Vagina (tissue), 2 donors: Measurements from ENCODE around the gene MAP2K5. TPM values are rescaled to one million over a fixed set of nuclear protein-coding genes. Genes with fewer than 3 reads are reported as not detected.

ENCODE experiments used
- DNase-seq, 2 donors: peaks; one replicate each; pipeline ENCODE4 v3.0.0-alpha.2; 2017; ENCODE audit errors: extremely low spot score in 2 of 2
- H3K27ac ChIP-seq: fragments of 200-600 bp; sonication (generic); one replicate; pipeline ENCODE4 v1.5.1; 2019
- H3K27me3 ChIP-seq: fragments of 200-600 bp; sonication (generic); one replicate; pipeline ENCODE4 v1.5.1; 2019
- H3K36me3 ChIP-seq, 2 donors: fragments of 200-600 bp; sonication (generic); one replicate each; pipeline ENCODE4 v1.5.1; 2017 to 2019
- H3K4me1 ChIP-seq: fragments of 200-600 bp; sonication (generic); one replicate; pipeline ENCODE4 v1.5.1; 2019
- H3K4me3 ChIP-seq, 2 donors: fragments of 200-600 bp; sonication (generic); 1 replicate in 1 of 2; 2 replicates in 1 of 2; pipeline ENCODE4 v1.5.1; 2016 to 2019
- H3K9me3 ChIP-seq: fragments of 200-600 bp; sonication (generic); one replicate; pipeline ENCODE4 v1.5.1; 2019
- POLR2A ChIP-seq, 2 donors: fragments of 450-650 bp; IDR thresholded peaks; one replicate each; pipeline ENCODE4 v1.6.1; 2017; ENCODE audit warnings: antibody characterized with exemption in 2 of 2, mild to moderate bottlenecking in 2 of 2, moderate library complexity in 2 of 2
- POLR2AphosphoS5 ChIP-seq, 2 donors: sonication (generic); formaldehyde crosslinking; IDR thresholded peaks; one replicate each; pipeline ENCODE4 v1.9.0; 2017; ENCODE audit warnings: antibody characterized with exemption in 2 of 2, mild to moderate bottlenecking in 2 of 2, low read depth in 1 of 2; ENCODE audit not compliant: insufficient read depth in 1 of 2
- intact Hi-C: fragments of 100-400 bp; cut with DNase I; formaldehyde crosslinking; loops from one replicate; pipeline ENCODE4 v1.15.1; 2023
- total RNA-seq: library from RNA; depleted of rRNA; stranded (reverse); fragments of >200 nt; gene quantifications from one replicate; pipeline ENCODE4 v1.2.3, GENCODE V29; 2016
- TF ChIP-seq, protein P1 (sequence below), 3 experiments: fragments of 450-650 bp in 2 of 3; fragments of 200-600 bp in 1 of 3; sonication (generic) in 1 of 3; IDR thresholded peaks; one replicate each; pipeline ENCODE4 v1.5.1; 2017 to 2019; ENCODE audit warnings: antibody characterized with exemption in 3 of 3, mild to moderate bottlenecking in 2 of 3, moderate library complexity in 2 of 3

The MAP2K5 gene
- total RNA-seq, 1 donor from 2014 or later, result 13.5 TPM

DNA sequence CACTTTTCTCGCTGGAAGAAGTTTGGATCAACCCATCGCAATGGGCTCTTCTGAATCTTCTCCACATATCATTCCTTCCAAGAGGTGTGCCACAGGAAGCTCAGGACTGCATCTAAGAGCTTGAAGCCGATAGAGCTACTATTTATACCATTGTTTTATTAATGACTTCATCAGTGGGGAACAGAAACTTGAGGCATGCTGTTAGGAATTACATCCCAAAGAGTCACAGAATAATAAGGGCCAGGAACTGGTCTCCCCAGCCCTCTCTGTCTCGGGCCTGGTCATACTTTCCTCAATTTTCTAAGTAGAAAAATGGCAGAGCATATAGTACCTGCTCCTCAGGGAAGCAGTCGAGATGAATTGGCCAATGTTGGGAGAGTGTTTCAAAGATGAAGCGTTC is 38.4 kb upstream of the MAP2K5 start:
- no peaks in the 10 kb centered on the region for H3K27me3 ChIP-seq
- DNase-seq, result no peak
- intact Hi-C loops, result no loop called here
- no peaks in the 10 kb centered on the region for H3K4me1 ChIP-seq
- TF ChIP-seq POLR2AphosphoS5 (IDR thresholded peaks at IDR 0.05; ENCODE audit: insufficient read depth in 1 of 2, low read depth in 1 of 2) (no peak), POLR2A (IDR thresholded peaks at IDR 0.05) (no peak)
- TF ChIP-seq, protein P1, sequence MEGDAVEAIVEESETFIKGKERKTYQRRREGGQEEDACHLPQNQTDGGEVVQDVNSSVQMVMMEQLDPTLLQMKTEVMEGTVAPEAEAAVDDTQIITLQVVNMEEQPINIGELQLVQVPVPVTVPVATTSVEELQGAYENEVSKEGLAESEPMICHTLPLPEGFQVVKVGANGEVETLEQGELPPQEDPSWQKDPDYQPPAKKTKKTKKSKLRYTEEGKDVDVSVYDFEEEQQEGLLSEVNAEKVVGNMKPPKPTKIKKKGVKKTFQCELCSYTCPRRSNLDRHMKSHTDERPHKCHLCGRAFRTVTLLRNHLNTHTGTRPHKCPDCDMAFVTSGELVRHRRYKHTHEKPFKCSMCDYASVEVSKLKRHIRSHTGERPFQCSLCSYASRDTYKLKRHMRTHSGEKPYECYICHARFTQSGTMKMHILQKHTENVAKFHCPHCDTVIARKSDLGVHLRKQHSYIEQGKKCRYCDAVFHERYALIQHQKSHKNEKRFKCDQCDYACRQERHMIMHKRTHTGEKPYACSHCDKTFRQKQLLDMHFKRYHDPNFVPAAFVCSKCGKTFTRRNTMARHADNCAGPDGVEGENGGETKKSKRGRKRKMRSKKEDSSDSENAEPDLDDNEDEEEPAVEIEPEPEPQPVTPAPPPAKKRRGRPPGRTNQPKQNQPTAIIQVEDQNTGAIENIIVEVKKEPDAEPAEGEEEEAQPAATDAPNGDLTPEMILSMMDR (IDR thresholded peaks at IDR 0.05), result no peak
- no peak overlapping the region for H3K4me3 ChIP-seq
- H3K36me3 ChIP-seq, result no peaks in the 10 kb centered on the region
- H3K9me3 ChIP-seq, result no peaks in the 10 kb centered on the region
- no peak overlapping the region for H3K27ac ChIP-seq

DNA sequence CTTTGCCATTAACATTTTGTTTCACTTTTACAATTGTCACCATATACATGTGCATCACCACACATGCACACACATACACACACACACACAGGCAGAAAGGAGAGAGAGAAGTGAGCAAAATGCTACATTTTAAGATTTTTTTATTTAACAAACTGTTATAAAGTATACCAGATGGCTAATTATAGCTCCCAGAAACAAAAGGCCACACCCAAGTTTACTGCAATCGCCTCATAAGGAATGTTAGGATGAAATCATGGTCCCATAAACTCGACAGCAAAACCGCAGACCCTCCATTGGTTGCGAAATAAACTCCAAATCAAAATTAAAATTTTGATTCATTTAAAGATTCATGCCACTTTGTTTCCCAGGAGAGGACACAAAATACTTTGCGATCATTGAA is 37.7 kb upstream of the MAP2K5 start:
- Histone ChIP-seq H3K36me3 (no peaks in the 10 kb centered on the region), H3K27me3 (no peaks in the 10 kb centered on the region), H3K4me3 (no peak overlapping the region), H3K27ac (peak overlapping the region; percentile 31), H3K9me3 (no peaks in the 10 kb centered on the region), H3K4me1 (no peaks in the 10 kb centered on the region)
- DNase-seq, result no peak
- intact Hi-C loops, result no loop called here
- TF ChIP-seq, protein P1 (IDR thresholded peaks at IDR 0.05), result no peak
- TF ChIP-seq POLR2A (IDR thresholded peaks at IDR 0.05) (no peak), POLR2AphosphoS5 (IDR thresholded peaks at IDR 0.05; ENCODE audit: insufficient read depth in 1 of 2, low read depth in 1 of 2) (no peak)

DNA sequence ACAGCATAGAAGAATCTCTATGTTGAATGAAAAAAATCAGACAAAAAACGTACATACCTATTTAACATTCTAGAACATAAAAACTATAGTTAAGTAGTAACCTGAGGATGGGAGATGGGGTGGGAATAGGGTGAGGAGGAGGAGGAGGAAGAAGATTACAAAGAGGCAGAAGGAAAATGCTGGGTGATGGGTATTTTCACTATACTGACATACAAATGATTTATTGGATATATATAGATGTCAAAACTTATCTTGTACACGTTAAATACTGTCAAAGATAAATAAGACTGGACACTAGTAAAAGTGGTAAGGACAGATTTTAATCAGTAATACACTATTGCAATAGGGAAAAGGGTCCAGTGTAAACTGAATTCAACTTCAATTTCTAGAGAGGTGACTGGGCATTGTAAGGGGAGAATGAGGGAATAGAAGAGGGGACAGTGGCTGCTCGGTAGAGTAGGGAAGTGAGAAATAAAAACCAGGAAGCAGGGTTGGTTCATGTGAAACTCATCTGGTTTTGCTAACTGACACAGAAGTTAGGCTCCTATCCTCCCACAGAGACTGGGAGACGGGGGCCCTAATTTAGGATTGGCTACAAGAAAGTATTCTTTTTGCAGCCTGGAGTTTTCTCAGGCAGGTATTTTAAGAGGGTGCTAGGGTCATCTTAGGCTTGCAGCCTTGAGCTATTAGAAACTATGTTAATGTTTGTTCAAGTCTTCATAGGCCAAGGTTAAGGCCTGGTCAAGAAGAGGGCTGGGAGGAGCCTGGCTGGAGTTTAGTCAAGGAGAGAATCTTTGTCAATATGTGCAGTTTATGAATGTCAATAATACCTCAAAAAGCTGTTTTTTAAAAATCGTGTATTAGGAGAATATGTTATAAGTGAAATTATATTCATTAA is 36.6 kb upstream of the MAP2K5 start:
- TF ChIP-seq, protein P1 (IDR thresholded peaks at IDR 0.05), result no peak
- TF ChIP-seq POLR2AphosphoS5 (IDR thresholded peaks at IDR 0.05; ENCODE audit: insufficient read depth in 1 of 2, low read depth in 1 of 2) (no peak), POLR2A (IDR thresholded peaks at IDR 0.05) (no peak)
- Histone ChIP-seq H3K27ac (no peak overlapping the region), H3K36me3 (no peaks in the 10 kb centered on the region), H3K27me3 (no peaks in the 10 kb centered on the region), H3K4me1 (no peaks in the 10 kb centered on the region), H3K9me3 (no peaks in the 10 kb centered on the region), H3K4me3 (no peak overlapping the region)
- no peak for DNase-seq
- intact Hi-C loops, result no loop called here

DNA sequence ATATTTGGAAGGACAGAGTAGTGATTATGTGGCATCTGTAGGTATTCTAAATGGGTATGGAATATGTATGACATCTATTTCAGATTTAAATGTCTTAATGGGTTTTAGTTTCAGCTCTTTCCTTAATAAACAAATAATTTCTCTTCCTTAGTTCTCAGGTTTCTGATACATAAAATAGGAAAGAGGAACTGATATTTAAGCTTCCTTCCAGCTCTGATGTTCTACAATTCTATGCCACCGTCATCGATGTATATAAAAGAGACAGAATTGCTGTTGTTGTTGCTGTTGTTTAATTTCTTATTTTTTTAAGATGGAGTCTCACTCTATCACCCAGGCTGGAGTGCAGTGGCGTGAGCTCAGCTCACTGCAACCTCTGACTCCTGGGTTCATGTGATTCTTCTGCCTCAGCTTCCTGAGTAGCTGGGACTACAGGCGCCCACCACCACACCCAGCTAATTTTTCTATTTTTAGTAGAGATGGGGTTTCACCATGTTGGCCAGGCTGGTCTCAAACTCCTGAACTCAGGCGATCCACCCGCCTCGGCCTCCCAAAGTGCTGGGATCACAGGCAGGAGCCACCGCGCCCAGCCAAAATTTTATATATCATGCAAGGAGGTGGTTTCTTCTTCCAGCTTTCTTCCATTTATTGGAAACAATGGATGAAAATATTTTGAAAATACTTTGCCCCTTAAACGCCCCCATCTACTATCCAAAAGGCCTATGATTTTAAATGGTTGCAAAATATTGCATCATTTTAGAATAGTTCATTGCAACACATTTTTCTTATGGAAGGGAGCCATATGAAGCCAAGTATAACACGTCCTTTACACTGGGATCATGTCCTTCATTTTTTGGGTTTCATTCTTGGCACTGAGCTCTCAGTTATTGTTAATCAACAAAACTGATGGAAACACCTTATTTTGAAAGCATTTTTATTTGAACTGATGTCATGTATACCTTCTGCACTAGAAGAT is 35.4 kb upstream of the MAP2K5 start:
- H3K27me3 ChIP-seq, result no peaks in the 10 kb centered on the region
- intact Hi-C loops, result no loop called here
- peak in 1 of 2 donors; percentile 20 for TF ChIP-seq POLR2AphosphoS5 (IDR thresholded peaks at IDR 0.05; ENCODE audit: insufficient read depth in 1 of 2, low read depth in 1 of 2)
- TF ChIP-seq, protein P1 (IDR thresholded peaks at IDR 0.05), result no peak
- H3K4me1 ChIP-seq, result no peaks in the 10 kb centered on the region
- peaks cover 0 to 5% of the 10 kb centered on the region in 2 donors for H3K36me3 ChIP-seq
- H3K4me3 ChIP-seq, result no peak overlapping the region
- H3K27ac ChIP-seq, result no peak overlapping the region
- H3K9me3 ChIP-seq, result no peaks in the 10 kb centered on the region
- no peak for DNase-seq
